Measurements from ENCODE around the gene FBXO34.

The FBXO34 gene

GRCh38 chr14:55276736-55277135 is 5.5 kb downstream of the FBXO34 start:
- H3K4me3 ChIP-seq (ENCODE audit: control insufficient read depth, low read depth, low read length) = no peak overlapping the region
- no peak for DNase-seq (ENCODE audit: low read depth)
- TF ChIP-seq CTCF (IDR thresholded peaks at IDR 0.05; ENCODE audit: control insufficient read depth, insufficient read depth, low read depth, low read length, missing control alignments) = no peak

GRCh38 chr14:55277972-55278740 is 6.9 kb downstream of the FBXO34 start:
- no peak for DNase-seq (ENCODE audit: low read depth)

GRCh38 chr14:55279384-55279783 is 8.2 kb downstream of the FBXO34 start:
- no peak overlapping the region for H3K4me3 ChIP-seq (ENCODE audit: control insufficient read depth, low read depth, low read length)
- no peak for DNase-seq (ENCODE audit: low read depth)
- no peak for TF ChIP-seq CTCF (IDR thresholded peaks at IDR 0.05; ENCODE audit: control insufficient read depth, insufficient read depth, low read depth, low read length, missing control alignments)

More at GRCh38 chr14:55277972-55278740, 6.9 kb downstream of the FBXO34 start:
- no peak overlapping the region for H3K4me3 ChIP-seq (ENCODE audit: control insufficient read depth, low read depth, low read length)
- TF ChIP-seq CTCF (IDR thresholded peaks at IDR 0.05; ENCODE audit: control insufficient read depth, insufficient read depth, low read depth, low read length, missing control alignments) = no peak

GRCh38 chr14:55281316-55281839 is 10.2 kb downstream of the FBXO34 start:
- no peak for DNase-seq (ENCODE audit: low read depth)
- H3K4me3 ChIP-seq (ENCODE audit: control insufficient read depth, low read depth, low read length) = no peak overlapping the region
- TF ChIP-seq CTCF (IDR thresholded peaks at IDR 0.05; ENCODE audit: control insufficient read depth, insufficient read depth, low read depth, low read length, missing control alignments) = no peak

GRCh38 chr14:55285048-55285652 is 13.9 kb downstream of the FBXO34 start:
- H3K4me3 ChIP-seq (ENCODE audit: control insufficient read depth, low read depth, low read length) = no peak overlapping the region
- no peak for DNase-seq (ENCODE audit: low read depth)
- TF ChIP-seq CTCF (IDR thresholded peaks at IDR 0.05; ENCODE audit: control insufficient read depth, insufficient read depth, low read depth, low read length, missing control alignments) = no peak

GRCh38 chr14:55288439-55288838 is 17.2 kb downstream of the FBXO34 start:
- no peak for TF ChIP-seq CTCF (IDR thresholded peaks at IDR 0.05; ENCODE audit: control insufficient read depth, insufficient read depth, low read depth, low read length, missing control alignments)
- no peak for DNase-seq (ENCODE audit: low read depth)
- no peak overlapping the region for H3K4me3 ChIP-seq (ENCODE audit: control insufficient read depth, low read depth, low read length)
